ENCODE measurements around the gene GLS2. TPM values are rescaled to one million over a fixed set of nuclear protein-coding genes. Genes with fewer than 3 reads are reported as not detected.

GLS2 gene
- total RNA-seq, 2 experiments from 2014 or later: 5.2 to 7.3 TPM

DNA sequence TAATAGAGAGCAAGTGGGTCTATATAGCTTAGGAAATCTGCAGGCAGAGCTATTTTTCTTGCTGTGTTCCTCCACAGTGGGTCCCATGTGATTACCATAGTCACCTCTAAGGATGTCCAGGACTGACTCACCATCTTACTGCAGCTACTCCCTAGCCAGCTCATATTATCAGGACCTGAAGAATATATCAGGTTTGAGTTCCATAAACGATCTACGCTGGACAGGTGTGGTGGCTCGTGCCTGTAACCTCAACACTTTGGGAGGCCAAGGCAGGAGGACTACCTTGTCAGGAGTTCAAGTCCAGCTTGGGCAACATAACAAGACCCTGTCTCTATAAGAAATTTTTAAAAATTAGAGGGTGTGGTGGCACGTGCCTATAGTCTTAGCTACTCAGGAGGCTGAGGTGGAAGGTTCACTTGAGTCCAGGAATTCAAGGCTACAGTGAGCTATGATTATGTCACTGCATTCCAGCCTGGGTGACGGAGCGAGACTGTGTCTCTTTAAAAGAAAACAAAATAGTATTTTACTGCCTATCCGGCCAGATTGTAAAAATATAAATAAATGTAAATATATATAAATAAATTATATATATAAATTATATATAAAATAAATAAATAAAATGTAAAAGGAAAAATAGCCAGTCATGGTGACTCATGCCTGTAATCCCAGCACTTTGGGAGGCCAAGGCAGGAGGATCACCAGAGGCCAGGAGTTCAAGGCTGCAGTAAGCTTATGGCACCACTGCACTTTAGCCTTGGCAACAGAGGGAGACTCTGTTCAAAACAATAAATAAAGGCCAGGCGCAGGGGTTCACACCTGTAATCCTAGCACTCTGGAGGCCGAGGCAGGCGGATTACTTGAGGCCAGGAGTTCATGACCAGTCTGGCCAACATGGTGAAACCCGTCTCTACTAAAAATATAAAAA is 26.5 kb downstream of the GLS2 start:
- Mint-ChIP-seq H3K27ac (no peak overlapping the region), H3K9me3 (no peaks in the 10 kb centered on the region), H3K4me3 (no peak overlapping the region), H3K27me3 (no peaks in the 10 kb centered on the region), H3K36me3 (ENCODE audit: low read depth) (no peaks in the 10 kb centered on the region), H3K4me1 (ENCODE audit: low read depth) (peaks cover 4% of the 10 kb centered on the region)
- ATAC-seq (no peak), DNase-seq (no peak)
- POLR2A ChIA-PET: interaction anchor here (0.8 to 1.6 kb wide), 3 partner anchors 11 to 257 kb away, joined by 3 to 8 read pairs (median 3); partner anchors contain the start of gene TIMELESS
- intact Hi-C loops (cut with micrococcal nuclease): no loop called here
- CTCF ChIA-PET: interaction anchor here (0.6 to 1.4 kb wide), 6 partner anchors 12 to 272 kb away, joined by 3 to 6 read pairs (median 3); partner anchors contain the start of genes CNPY2, SMARCC2 and TIMELESS
- no peak for TF ChIP-seq CTCF (IDR thresholded peaks at IDR 0.05)

DNA sequence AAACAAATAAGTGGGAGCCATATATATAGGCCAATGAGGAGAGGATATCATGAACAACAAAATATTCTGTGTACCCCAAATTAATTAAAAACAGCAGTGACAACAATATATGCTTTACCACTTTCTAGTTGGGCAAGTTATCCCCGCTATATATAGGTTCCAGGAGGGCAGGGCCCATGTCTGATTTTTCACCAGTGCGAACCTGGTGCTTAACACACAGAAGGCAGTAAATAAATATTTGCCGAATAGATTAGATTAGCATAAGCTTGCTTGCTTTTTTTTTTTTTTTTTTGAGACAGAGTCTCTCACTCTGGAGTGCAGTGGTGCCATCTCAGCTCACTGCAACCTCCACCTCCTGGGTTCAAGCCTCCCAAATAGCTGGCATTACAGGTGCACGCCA is 30.1 kb downstream of the GLS2 start:
- intact Hi-C loops (cut with micrococcal nuclease): no loop called here
- H3K36me3 Mint-ChIP-seq (ENCODE audit: low read depth): no peaks in the 10 kb centered on the region
- CTCF ChIA-PET: interaction anchor here (1.0 to 1.3 kb wide), 2 partner anchors 8 to 252 kb away, joined by 3 read pairs; partner anchors contain the start of gene TIMELESS

GRCh38 chr12:56454557-56454956 is 33.4 kb downstream of the GLS2 start, which contains the start of gene MIP:
TSS of gene MIP (minus strand) at chr12:56454657. CDS start at chr12:56454613, 44 bp downstream.
- intact Hi-C loops (cut with micrococcal nuclease): no loop called here
- ATAC-seq (no peak), DNase-seq (no peak)
- CTCF ChIA-PET: interaction anchor here (2.3 kb wide), 1 partner anchor 9 kb away, joined by 14 read pairs; no protein-coding TSS in a partner anchor
- H3K4me3 Mint-ChIP-seq: no peak within 1 kb of the TSS
- no peak within 1 kb of the TSS for H3K27ac Mint-ChIP-seq
- H3K36me3 Mint-ChIP-seq (ENCODE audit: low read depth): no peaks in the 10 kb centered on the region
- H3K9me3 Mint-ChIP-seq: no peaks in the 10 kb centered on the region
- no peaks in the 10 kb centered on the region for H3K27me3 Mint-ChIP-seq
- peaks cover 5% of the 10 kb centered on the region for H3K4me1 Mint-ChIP-seq (ENCODE audit: low read depth)
- no peak for TF ChIP-seq CTCF (IDR thresholded peaks at IDR 0.05)
- POLR2A ChIA-PET: interaction anchor here (0.6 kb wide), 1 partner anchor 826 kb away, joined by 3 read pairs; no protein-coding TSS in a partner anchor

More for the DNA sequence above, 30.1 kb downstream of the GLS2 start:
- TF ChIP-seq CTCF (IDR thresholded peaks at IDR 0.05): no peak
- no peak for DNase-seq
- Mint-ChIP-seq H3K27ac (no peak overlapping the region), H3K4me3 (no peak overlapping the region), H3K4me1 (ENCODE audit: low read depth) (no peaks in the 10 kb centered on the region), H3K27me3 (no peaks in the 10 kb centered on the region), H3K9me3 (no peaks in the 10 kb centered on the region)
- POLR2A ChIA-PET: interaction anchor here (1.4 kb wide), 1 partner anchor 10 kb away, joined by 4 read pairs; no protein-coding TSS in a partner anchor
- ATAC-seq: no peak

DNA sequence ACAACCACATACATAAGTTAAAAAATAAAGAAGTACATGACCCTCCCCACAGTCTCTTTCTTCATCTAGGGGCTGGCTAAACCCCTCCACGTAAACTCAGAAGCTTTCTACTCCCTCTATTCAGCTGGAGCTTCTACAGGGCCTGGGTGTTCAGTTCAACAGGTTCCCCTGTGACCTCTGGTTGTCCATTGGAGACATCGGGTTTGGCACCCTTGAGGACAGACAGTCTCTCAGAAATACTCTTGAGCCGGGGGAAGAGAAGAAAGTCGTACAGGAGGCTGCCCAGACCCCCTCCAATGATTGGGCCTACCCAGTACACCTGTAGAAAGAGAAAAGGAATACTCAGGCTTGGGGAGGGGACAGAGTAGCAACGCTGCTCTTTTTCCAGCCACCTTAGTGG is 36.8 kb downstream of the GLS2 start:
- Mint-ChIP-seq H3K4me3 (no peak overlapping the region), H3K36me3 (ENCODE audit: low read depth) (peaks cover 10% of the 10 kb centered on the region), H3K9me3 (no peaks in the 10 kb centered on the region), H3K4me1 (ENCODE audit: low read depth) (peaks cover 17% of the 10 kb centered on the region), H3K27ac (no peak overlapping the region), H3K27me3 (no peaks in the 10 kb centered on the region)
- CTCF ChIA-PET: interaction anchor here (1.5 kb wide), 1 partner anchor 13 kb away, joined by 5 read pairs; no protein-coding TSS in a partner anchor
- no peak for TF ChIP-seq CTCF (IDR thresholded peaks at IDR 0.05)
- no peak for ATAC-seq
- no peak for DNase-seq
- POLR2A ChIA-PET: interaction anchor here (1.1 kb wide), 1 partner anchor 10 kb away, joined by 3 read pairs; no protein-coding TSS in a partner anchor
- intact Hi-C loops (cut with micrococcal nuclease): no loop called here

Measured in activated CD8-positive, alpha-beta T cell treated with anti-CD3 and anti-CD28 coated beads for 36 hours (primary cell).